Tibial nerve (tissue), 4 donors: ENCODE results near the gene AFMID. TPM values are rescaled to one million over a fixed set of nuclear protein-coding genes. Genes with fewer than 3 reads are reported as not detected.
"Not testable (repeated sequence)": the region's sequence is repeated elsewhere in the genome, so short reads cannot be mapped to it uniquely, and the experiment has no call there.

Experiments
- DNase-seq, 2 donors: peaks; one replicate each; pipeline ENCODE4 v3.0.0-alpha.2; 2019; ENCODE audit warnings: low spot score in 2 of 2
- H3K27ac ChIP-seq, 4 donors: fragments of 200-600 bp; sonication (generic) in 3 of 4; one replicate each; pipeline ENCODE4 v1.5.1; 2017 to 2019; ENCODE audit warnings: mild to moderate bottlenecking in 1 of 4
- H3K27me3 ChIP-seq, 2 donors: fragments of 200-600 bp; sonication (generic) in 1 of 2; one replicate each; pipeline versions ENCODE4 v1.5.1 to v1.6.0; 2017 to 2019
- H3K36me3 ChIP-seq, 3 donors: fragments of 200-600 bp; sonication (generic); one replicate each; pipeline ENCODE4 v1.5.1; 2018 to 2019
- H3K4me1 ChIP-seq, 4 donors: fragments of 200-600 bp; sonication (generic) in 3 of 4; one replicate each; pipeline ENCODE4 v1.5.1; 2017 to 2019
- H3K4me3 ChIP-seq, 4 donors: fragments of 200-600 bp; sonication (generic) in 3 of 4; one replicate each; pipeline ENCODE4 v1.5.1; 2017 to 2019; ENCODE audit warnings: mild to moderate bottlenecking in 1 of 4, moderate library complexity in 1 of 4
- H3K9me3 ChIP-seq, 4 donors: fragments of 200-600 bp; sonication (generic) in 3 of 4; one replicate each; pipeline ENCODE4 v1.5.1; 2017 to 2019
- CTCF ChIP-seq, 5 experiments: fragments of 200-600 bp in 3 of 5; fragments of 450-650 bp in 2 of 5; sonication (generic) in 3 of 5; IDR thresholded peaks; one replicate each; pipeline ENCODE4 v1.5.1; 2016 to 2019; ENCODE audit warnings: antibody characterized with exemption in 5 of 5, mild to moderate bottlenecking in 3 of 5, moderate library complexity in 2 of 5
- EP300 ChIP-seq, 2 donors: sonication (generic); formaldehyde crosslinking; IDR thresholded peaks; one replicate each; pipeline ENCODE4 v1.6.1; 2017; ENCODE audit warnings: antibody characterized with exemption in 2 of 2, mild to moderate bottlenecking in 1 of 2
- POLR2A ChIP-seq, 2 donors: fragments of 450-650 bp; IDR thresholded peaks; one replicate each; pipeline ENCODE4 v1.6.1; 2017; ENCODE audit warnings: antibody characterized with exemption in 2 of 2, mild to moderate bottlenecking in 2 of 2, moderate library complexity in 2 of 2
- WGBS, 2 donors: methylation state at CpG; one replicate each; pipeline ENCODE4 v1.1.5; 2018; 5-methylcytosine and 5-hydroxymethylcytosine counted together
- total RNA-seq, 4 donors: library from RNA; depleted of rRNA; stranded (reverse); fragments of >200 nt; gene quantifications; one replicate each; pipeline ENCODE4 v1.1.0, GENCODE V29; 2016

Gene AFMID
- total RNA-seq, 4 donors from 2014 or later, result 29.7 to 40.6 (median 37.7) TPM

DNA sequence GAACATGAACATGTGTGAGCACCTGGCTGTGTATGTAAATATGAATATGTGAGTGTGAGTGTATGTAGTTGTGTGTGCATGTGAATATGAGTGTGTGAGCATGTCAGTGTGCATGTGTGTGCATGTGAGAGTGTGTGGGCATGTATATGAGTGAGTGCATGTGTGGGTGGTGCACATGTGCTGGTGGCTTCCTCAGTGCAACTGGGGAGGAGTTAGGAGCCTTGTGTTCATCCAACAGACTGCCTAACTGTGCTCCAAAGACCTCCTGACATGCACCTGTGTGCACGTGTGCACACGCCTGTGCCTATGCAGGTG, 45.7 kb downstream of the AFMID start:
- no peak for TF ChIP-seq POLR2A (IDR thresholded peaks at IDR 0.05)
- TF ChIP-seq EP300 (IDR thresholded peaks at IDR 0.05), result no peak
- no peak for TF ChIP-seq CTCF (IDR thresholded peaks at IDR 0.05)
- no peak for DNase-seq
- Histone ChIP-seq H3K4me1 (peaks cover 0 to 13% (median 4%) of the 10 kb centered on the region in 4 donors), H3K27me3 (peaks cover 2 to 31% of the 10 kb centered on the region in 2 donors), H3K36me3 (no peaks in the 10 kb centered on the region), H3K9me3 (no peaks in the 10 kb centered on the region), H3K4me3 (no peak overlapping the region), H3K27ac (no peak overlapping the region)
- WGBS, 2 donors, result 79 to 94% methylated on average over 2 of the region's 2 CpGs

DNA sequence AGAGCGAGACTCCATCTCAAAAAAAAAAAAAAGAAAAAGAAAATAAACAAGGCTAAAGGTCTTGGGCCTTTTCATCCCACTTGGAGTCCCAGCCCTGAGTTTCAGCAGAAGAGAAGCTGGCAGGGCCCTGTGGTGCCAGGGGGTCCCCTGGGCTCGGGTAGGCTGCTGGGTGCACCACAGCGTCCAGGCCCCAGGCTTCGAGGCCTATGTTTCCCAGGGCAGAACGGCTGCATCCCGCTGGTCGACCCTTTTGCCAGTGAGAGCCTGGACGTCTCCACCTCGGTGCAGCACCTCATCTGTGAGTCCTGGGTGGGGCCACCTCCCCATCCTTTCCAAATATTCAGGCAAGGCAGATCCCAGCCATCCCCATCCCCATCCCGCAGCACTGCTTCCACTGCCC, 46.5 kb downstream of the AFMID start:
- TF ChIP-seq CTCF (IDR thresholded peaks at IDR 0.05) (no peak), POLR2A (IDR thresholded peaks at IDR 0.05) (no peak), EP300 (IDR thresholded peaks at IDR 0.05) (no peak)

GRCh38 chr17:78234261-78234865, 47.2 kb downstream of the AFMID start:
- Histone ChIP-seq H3K27ac (no peak overlapping the region), H3K27me3 (peaks cover 2 to 31% of the 10 kb centered on the region in 2 donors), H3K4me1 (peaks cover 0 to 13% (median 4%) of the 10 kb centered on the region in 4 donors), H3K9me3 (no peaks in the 10 kb centered on the region), H3K36me3 (no peaks in the 10 kb centered on the region), H3K4me3 (no peak overlapping the region)
- no peak for DNase-seq
- TF ChIP-seq EP300 (IDR thresholded peaks at IDR 0.05) (no peak), CTCF (IDR thresholded peaks at IDR 0.05) (no peak), POLR2A (IDR thresholded peaks at IDR 0.05) (no peak)
- 81 to 82% methylated on average over 12 to 17 of the region's 17 CpGs for WGBS, 2 donors

More for the DNA sequence above, 46.5 kb downstream of the AFMID start:
- no peak overlapping the region for H3K27ac ChIP-seq
- WGBS, 2 donors, result 91 to 93% methylated on average over 10 of the region's 10 CpGs
- no peaks in the 10 kb centered on the region for H3K9me3 ChIP-seq
- H3K4me1 ChIP-seq, result peaks cover 0 to 13% (median 4%) of the 10 kb centered on the region in 4 donors
- H3K27me3 ChIP-seq, result peaks cover 2 to 31% of the 10 kb centered on the region in 2 donors
- DNase-seq, result no peak
- H3K36me3 ChIP-seq, result no peaks in the 10 kb centered on the region
- H3K4me3 ChIP-seq, result no peak overlapping the region

DNA sequence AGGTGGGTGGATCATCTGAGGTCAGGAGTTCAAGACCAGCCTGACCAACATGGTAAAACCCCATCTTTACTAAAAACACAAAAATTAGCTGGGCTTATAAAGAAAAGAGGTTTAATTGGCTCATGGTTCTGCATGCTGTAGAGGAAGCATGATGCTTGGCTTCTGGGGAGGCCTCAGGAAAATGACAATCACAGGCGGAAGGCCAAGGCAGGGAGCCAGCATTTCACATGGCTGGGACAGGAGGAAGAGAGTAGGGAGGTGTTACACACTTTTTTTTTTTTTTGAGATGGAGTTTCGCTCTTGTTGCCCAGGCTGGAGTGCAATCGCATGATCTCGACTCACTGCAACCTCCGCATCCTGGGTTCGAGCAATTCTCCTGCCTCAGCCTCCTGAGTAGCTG, 47.9 kb downstream of the AFMID start:
- not testable (repeated sequence) for DNase-seq, H3K27ac ChIP-seq, H3K4me3 ChIP-seq, H3K9me3 ChIP-seq, H3K36me3 ChIP-seq
- 78 to 81% methylated on average over 6 of the region's 6 CpGs for WGBS, 2 donors
- Histone ChIP-seq H3K4me1 (peaks cover 0 to 13% (median 4%) of the 10 kb centered on the region in 4 donors), H3K27me3 (peaks cover 2 to 31% of the 10 kb centered on the region in 2 donors)

DNA sequence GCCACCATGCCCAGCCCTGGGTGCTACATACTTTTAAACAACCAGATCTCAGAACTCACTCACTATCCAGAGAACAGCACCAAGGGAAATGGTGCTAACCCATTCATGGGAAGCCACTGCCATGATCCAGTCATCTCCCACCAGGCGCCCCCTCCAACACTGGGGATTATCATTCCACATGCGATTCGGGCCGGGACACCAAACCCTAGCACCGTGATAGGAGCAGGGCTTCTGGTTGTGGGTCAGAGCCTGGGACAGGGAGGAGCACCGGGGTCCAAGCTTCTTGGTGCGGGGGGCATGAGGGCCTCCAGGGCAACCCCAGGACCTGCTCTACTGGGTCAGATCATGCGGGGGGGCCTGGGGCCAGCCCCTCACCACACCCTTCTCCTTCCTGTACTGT, 48.7 kb downstream of the AFMID start:
- TF ChIP-seq POLR2A (IDR thresholded peaks at IDR 0.05), result no peak
- TF ChIP-seq EP300 (IDR thresholded peaks at IDR 0.05), result no peak
- no peak for TF ChIP-seq CTCF (IDR thresholded peaks at IDR 0.05)
- WGBS, 2 donors, result 93 to 100% methylated on average over 5 to 8 of the region's 8 CpGs
- H3K27me3 ChIP-seq, result peaks cover 2 to 24% of the 10 kb centered on the region in 2 donors

More for the DNA sequence above, 48.7 kb downstream of the AFMID start:
- H3K36me3 ChIP-seq, result no peaks in the 10 kb centered on the region
- H3K4me1 ChIP-seq, result peaks cover 0 to 13% (median 4%) of the 10 kb centered on the region in 4 donors
- no peaks in the 10 kb centered on the region for H3K9me3 ChIP-seq
- no peak overlapping the region for H3K27ac ChIP-seq
- no peak for DNase-seq
- H3K4me3 ChIP-seq, result no peak overlapping the region
